ENCODE measurements around the gene GTPBP3.
A peak's percentile ranks its signal among the peaks of the same experiment; 100 is the strongest.

GTPBP3 gene

DNA sequence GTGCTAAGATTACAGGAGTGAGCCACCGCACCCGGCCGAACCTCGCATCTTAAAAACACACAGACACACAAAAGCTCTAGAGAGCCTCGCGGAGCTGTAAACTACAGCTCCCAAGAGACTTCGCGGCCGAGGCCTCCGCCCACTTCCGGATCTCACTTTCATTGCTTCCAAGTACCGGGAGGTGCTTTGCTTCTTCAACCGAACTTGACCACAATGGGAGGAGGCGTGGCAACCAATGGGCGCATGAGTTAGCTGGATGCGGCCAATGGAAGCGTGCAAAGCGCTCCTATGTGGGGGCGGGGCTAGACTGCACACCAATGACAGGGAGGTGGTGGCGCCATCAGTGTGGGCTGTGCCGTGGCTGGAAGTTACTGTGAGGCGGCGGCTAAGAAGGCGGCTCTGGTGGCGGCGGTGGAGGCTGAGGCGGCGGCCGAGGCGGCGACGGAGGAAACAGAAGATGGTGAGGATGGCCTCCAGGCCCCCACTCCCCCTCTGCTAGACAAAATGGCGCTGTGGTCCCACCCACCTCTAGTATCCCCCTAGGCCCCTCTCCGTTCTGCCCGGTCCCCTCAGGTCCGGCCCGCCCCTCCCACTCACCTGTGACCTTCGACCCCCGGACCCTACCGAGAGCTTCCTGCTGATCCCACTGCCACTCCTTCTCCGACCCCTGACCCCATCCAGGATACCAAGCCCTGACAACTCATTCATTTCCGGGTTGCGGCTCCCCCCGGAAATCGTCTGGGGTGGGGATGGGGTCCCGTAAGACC lies 28.0 kb upstream of the GTPBP3 start, which contains the start of gene DDA1:
DDA1 (plus strand) TSS at position 366 of the 767 bp plus-strand sequence; CDS start at position 458, 92 bp downstream.
- peak; percentile 99 for DNase-seq (ENCODE audit: low spot score)

- no peak for DNase-seq (ENCODE audit: low spot score)
These were observed 27.3 kb upstream of the GTPBP3 start for GRCh38 chr19:17309965-17310461.

DNA sequence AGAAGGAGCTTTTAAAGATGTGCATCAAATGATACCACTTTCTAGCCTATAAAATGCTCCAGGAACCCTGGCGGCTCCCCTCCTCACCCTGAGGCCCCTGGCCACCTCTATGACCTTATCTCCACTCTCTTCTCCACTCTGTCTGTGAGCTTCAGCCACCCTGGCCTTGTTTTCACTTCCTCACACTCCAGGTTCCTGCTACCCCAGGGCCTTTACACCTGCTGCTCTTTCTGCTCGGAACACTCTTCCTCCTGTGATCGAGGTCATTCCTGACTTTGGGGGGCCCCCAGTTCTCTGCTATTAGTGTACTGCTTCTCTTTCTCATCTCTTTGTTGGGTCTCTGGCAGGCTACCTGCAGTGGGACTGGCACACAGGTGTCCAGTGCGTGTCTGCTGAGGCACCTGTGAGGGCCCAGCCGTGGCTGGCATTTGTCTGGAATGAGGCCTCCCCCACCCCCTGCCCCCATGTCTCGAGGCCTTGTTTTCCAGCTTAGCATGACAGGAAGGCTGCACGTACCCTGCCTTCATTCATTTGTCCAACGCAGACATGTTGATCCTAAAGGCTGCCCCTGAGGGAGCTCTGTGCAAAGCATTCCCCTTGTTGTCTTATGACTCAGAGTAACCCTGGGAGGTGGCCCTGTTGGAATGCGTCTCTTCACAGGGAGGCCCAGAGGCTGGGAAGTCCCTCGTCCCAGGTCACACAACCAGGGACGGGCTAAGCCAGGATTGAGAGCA lies 25.7 kb upstream of the GTPBP3 start:
- no peak for DNase-seq (ENCODE audit: low spot score)

DNA sequence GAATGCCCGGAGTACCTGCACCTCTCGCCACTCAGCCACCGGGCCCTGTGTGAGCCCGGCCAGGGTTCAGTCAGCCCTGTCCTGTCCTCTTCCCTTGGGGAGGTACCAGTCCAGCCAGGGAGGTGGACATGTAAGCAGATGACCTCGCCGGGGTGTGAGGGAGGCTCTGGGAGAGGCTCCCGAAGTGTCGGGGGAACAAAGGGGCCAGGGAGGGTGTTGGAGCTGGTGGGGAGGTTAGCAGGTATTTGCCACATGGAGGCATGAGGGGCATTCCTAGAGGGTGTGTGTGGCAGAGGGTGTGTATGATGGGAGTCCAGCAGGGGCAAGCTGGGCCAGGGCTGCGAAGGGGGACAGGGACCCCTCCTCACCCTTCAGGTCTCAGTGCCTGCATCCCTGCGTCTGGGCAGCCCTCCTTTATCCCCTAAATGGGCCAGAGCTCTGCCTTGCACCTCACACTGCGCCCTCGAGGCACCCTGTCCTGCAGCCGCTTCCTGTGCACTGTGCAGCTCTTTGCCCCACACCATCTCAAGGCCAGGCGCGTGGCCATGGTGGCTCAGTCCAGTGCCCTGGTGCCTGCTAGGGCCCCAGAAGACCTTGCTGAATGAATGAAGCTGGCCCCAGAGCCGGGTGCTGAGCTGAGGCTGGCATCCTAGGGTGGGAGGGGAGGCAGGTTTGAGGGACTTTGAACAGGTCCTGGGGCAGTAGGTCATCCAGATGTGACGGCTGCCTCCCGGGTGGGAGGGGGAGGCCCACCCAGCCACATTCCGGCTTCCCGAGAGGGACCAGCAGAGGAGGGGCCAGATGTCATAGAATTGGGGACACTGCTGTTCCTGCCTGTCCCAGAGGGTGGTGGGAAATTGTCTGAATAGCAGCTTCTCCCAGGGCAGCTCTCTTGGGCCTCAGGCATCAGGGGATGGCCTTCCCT lies 24.9 kb upstream of the GTPBP3 start:
- no peak for DNase-seq (ENCODE audit: low spot score)

GRCh38 chr19:17314007-17314593 lies 23.3 kb upstream of the GTPBP3 start:
- DNase-seq (ENCODE audit: low spot score) = no peak

DNA sequence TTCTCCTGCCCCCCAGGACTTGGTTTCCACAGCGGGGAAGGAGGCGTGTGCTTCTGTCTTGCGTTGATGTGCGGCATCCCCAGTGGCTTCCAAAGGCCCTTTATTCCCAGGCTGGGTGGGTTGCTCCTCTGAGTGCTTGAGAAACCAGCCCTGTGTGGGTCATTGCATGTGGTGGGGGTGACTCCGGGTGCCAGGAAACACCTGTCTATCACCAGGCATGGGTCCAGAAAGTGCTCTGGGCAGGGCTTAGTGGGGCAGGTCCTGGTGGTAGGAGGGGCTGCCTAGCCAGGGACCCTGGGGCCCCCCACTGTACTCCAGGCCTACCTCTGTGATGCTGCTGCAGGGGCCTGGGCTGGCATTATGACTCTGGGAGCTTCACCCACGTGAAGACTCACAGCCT lies 18.4 kb upstream of the GTPBP3 start:
- DNase-seq (ENCODE audit: low spot score) = no peak

DNA sequence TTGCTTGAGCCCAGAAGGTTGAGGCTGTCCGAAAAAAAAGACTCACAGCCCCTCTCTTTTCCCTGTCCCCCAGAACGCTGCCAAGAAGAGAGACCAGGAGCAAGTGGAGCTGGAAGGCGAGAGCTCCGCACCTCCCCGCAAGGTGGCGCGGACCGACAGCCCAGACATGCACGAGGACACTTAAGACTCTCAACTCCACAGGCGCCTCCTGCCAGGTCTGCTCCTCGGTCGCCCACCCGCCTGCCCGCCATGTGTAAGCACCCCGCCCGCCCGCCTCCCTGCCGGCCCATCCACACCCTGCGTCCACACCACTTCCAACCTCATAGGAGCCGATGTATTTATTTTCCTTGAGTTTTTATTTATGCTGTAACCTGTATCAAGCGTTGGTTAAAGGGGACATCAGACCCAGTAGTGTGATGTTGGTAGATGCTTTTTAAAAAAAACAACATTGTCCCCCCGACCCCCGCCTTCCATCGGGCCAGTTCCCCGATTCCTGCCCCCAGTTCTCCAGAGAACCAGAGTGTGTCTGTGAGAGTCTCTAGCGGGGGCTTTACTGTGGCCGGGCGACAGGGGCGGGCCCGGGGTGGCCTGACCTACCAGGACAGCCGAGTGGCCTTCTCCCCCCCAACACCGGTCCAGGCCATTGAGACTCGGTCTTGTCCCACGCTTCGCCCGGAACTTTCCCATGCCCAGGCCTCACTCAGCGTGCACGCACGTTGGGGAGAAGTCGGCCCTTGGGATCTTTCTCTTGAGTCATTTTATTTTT lies 17.7 kb upstream of the GTPBP3 start:
- DNase-seq (ENCODE audit: low spot score) = no peak

DNA sequence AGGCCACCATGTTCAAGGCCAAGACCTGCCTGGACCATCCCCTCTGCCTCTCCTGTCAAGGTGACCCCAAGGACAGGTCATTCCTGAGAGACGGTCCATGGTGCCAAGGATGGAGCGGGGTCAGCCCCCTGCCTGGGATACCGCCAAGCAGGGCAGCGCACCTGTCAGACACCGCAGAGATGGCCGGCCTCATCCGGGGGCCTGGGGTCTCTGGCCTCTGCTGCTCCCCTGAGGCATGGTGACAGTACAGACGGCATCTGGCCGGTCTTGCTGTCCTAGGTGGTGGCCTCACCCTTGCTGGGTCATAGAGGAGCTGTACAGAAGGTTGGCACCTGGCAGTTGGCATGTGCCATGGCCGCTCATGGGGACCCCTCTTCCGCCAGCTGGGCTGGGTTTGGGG lies 16.9 kb upstream of the GTPBP3 start:
- no peak for DNase-seq (ENCODE audit: low spot score)

- no peak for DNase-seq (ENCODE audit: low spot score)
These were observed 15.5 kb upstream of the GTPBP3 start for GRCh38 chr19:17321655-17322489.

GRCh38 chr19:17322854-17323253 lies 14.5 kb upstream of the GTPBP3 start:
- no peak for DNase-seq (ENCODE audit: low spot score)

DNA sequence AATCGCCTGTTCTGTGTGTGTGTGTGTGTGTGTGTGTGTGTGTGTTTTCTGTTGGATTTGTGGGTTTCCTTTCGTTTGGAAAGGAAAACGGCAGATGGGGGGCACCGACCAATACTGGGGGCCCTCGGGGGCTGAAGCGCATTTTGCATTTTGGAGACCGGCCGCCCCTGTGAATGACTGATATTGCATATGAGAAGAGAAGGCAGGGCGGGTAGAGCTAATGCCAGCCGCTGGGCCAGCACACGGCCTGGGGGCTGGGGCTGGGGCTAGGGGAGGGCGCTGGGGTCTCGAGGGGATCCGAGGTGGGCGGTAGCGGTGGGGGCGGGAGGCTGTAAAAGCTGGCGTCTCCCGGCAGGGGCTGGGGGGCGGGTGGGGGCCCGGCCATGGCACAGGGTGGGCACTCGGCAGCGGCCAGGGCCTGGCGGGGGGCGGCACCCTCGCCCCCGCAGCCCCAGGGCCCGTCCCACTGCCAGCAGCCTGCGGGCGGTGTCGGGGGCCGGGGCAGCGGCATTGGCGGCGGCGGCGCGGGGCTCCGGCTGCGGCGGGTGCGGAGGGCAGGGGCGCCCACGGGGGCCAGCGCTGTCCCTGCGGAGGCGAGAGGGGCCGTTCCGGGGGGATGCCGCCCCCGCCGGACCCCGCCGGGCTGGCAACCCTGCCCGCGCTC lies 13.9 kb upstream of the GTPBP3 start:
- no peak for DNase-seq (ENCODE audit: low spot score)

DNA sequence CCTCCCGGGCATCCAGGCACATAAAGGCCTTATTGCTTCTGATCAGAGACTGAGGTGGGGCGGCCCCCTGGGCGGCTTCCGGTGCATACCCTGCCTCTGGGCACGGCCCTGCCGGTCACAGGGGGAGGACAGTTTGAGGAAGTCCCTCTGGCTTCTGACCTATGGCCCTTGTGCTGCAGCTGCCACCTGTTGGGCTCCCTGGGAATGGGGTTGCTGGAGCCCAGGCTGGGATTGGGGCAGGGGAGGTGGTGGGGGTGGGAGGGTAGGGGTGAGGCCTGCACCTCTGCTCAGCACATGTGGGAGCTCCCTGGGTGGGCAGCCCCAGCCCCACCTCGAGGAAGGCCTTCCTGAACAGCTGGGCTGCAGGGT lies 13.4 kb upstream of the GTPBP3 start:
- DNase-seq (ENCODE audit: low spot score) = no peak

GRCh38 chr19:17324357-17325114 lies 12.8 kb upstream of the GTPBP3 start:
- no peak for DNase-seq (ENCODE audit: low spot score)

DNA sequence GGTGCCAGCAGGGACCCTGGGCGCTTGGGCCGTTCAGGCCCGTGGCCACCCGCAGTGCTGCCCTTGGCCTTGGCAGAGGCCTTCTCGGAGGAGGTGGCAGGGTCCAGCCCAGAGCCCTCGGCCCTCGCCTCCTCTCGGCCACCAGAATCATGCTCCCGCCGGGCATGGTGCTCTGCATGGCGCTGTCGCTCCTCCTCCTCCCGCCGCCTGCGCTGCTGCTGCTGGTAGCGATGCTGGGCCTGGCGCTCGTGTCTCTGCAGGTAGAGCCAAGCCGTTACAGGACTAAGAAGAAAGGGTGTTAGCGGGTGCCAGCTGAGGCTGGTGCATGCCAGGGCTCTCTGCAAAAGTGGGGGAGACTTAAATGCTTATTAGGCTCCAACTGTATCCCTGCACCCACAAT lies 12.2 kb upstream of the GTPBP3 start:
- no peak for DNase-seq (ENCODE audit: low spot score)

GRCh38 chr19:17325881-17326594 lies 11.3 kb upstream of the GTPBP3 start:
- no peak for DNase-seq (ENCODE audit: low spot score)

- DNase-seq (ENCODE audit: low spot score) = no peak
These were observed 10.8 kb upstream of the GTPBP3 start for GRCh38 chr19:17326595-17326966.

GRCh38 chr19:17327068-17327653 lies 10.2 kb upstream of the GTPBP3 start:
- peak; percentile 64 for DNase-seq (ENCODE audit: low spot score)
